A673 (cell line): ENCODE measurements around the gene EXOC4. TPM values are rescaled to one million over a fixed set of nuclear protein-coding genes. Genes with fewer than 3 reads are reported as not detected.

Experiments
- BruUV-seq: library from RNA; stranded (reverse); fragments of 400-500 nt; replicated peaks from 2 replicates; lab custom pipeline; 2021; lab: Mats Ljungman, UMichigan
- CTCF ChIA-PET: fragments of 300-600 bp; sonication (Branson Sonifier 250); formaldehyde crosslinking; loops from one replicate; lab custom pipeline; 2022; ENCODE audit warnings: antibody characterized with exemption; lab: Charles Lee
- POLR2A ChIA-PET: fragments of 300-600 bp; sonication (Branson Sonifier 250); formaldehyde crosslinking; loops from one replicate; lab custom pipeline; 2022; ENCODE audit warnings: antibody characterized with exemption; ENCODE audit not compliant: low non-redundant PET; lab: Charles Lee
- DNase-seq: peaks from one replicate; pipeline ENCODE4 v3.0.0-alpha.2; 2015; ENCODE audit warnings: low spot score
- H3K27ac ChIP-seq: fragments of 200-600 bp; sonication (generic); 2 replicates; pipeline ENCODE4 v1.5.1; 2016; ENCODE audit warnings: mixed run types, low read depth, mild to moderate bottlenecking, mixed read lengths, antibody characterized with exemption, low read length; ENCODE audit not compliant: poor library complexity, severe bottlenecking
- H3K27me3 ChIP-seq: fragments of 200-600 bp; sonication (generic); replicated peaks from 2 replicates; pipeline ENCODE4 v1.6.1; 2017; ENCODE audit warnings: mixed run types, low read depth, mild to moderate bottlenecking, mixed read lengths, antibody characterized with exemption, low read length; ENCODE audit not compliant: insufficient read depth, poor library complexity
- H3K36me3 ChIP-seq: fragments of 200-600 bp; sonication (generic); 2 replicates; pipeline ENCODE4 v1.6.1; 2016; ENCODE audit warnings: mixed run types, mild to moderate bottlenecking, mixed read lengths, antibody characterized with exemption, low read length; ENCODE audit not compliant: insufficient read depth, poor library complexity, severe bottlenecking
- H3K4me1 ChIP-seq: fragments of 200-600 bp; sonication (generic); 2 replicates; pipeline ENCODE4 v1.6.1; 2017; ENCODE audit warnings: mixed run types, mild to moderate bottlenecking, mixed read lengths, antibody characterized with exemption, low read length; ENCODE audit not compliant: insufficient read depth, poor library complexity, severe bottlenecking
- H3K4me3 ChIP-seq: fragments of 200-600 bp; sonication (generic); 2 replicates; pipeline ENCODE4 v1.5.1; 2016; ENCODE audit warnings: low read depth, mixed run types, mild to moderate bottlenecking, mixed read lengths, low read length; ENCODE audit not compliant: poor library complexity, severe bottlenecking
- H3K9me3 ChIP-seq: fragments of 200-600 bp; sonication (generic); 2 replicates; pipeline ENCODE4 v1.6.1; 2016; ENCODE audit warnings: mixed run types, low read depth, mild to moderate bottlenecking, mixed read lengths, antibody characterized with exemption, low read length; ENCODE audit not compliant: poor library complexity, severe bottlenecking
- EZH2 ChIP-seq: fragments of 200-600 bp; sonication (generic); IDR thresholded peaks from 2 replicates; pipeline ENCODE4 v1.6.1; 2017; ENCODE audit warnings: borderline replicate concordance, low read depth, mild to moderate bottlenecking, mixed read lengths, antibody characterized with exemption, low read length; ENCODE audit not compliant: poor library complexity, severe bottlenecking
- intact Hi-C: fragments of 100-400 bp; cut with micrococcal nuclease; formaldehyde crosslinking; loops from one replicate; pipeline ENCODE4 v1.10.0; 2022; ENCODE audit not compliant: unreplicated experiment
- total RNA-seq: library from RNA; stranded (reverse); gene quantifications from 2 replicates; pipeline ENCODE4 v1.2.3, GENCODE V29; 2021
- TF ChIP-seq, protein P1 (sequence below): fragments of 300-800, 200-600 bp; sonication (generic); conservative IDR thresholded peaks from 2 replicates; pipeline ENCODE4 v1.5.1; 2017; ENCODE audit warnings: low read depth, mild to moderate bottlenecking, antibody characterized with exemption, low read length, moderate library complexity, mixed read lengths

Gene EXOC4
- total RNA-seq, 1 experiment from 2014 or later, result 66.1 TPM

DNA sequence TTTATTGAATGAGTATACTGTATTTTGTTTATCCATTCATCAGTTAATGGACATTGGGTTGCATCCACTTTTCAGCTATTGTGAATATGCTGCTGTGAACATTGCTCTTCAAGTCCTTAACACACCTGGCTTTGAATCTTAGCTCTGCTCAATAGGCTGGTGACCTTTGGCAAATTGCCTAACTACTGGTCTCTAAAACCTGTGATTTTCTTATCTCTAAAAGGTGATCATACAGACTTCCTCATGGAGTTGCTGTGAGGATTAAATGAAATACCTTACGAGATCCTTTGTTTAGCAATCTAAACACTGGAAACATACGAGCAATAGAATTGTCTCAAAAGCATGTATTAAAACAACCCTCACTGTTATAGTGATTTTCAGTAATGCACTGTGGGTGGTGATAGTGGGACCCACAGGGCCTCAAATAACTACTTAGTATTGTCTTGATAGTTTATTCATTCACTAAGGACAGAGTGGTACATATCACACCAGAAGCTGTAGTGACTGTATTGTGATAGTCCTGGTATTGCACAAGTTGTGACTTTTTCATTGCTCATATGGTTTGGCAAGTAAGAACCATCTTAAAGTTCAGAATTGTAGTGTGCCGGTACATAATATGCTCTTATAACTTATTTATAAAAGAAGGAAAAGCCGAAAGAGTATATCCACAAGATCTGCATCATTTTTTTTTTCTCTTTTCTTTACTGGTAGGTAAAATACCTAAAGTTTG lies 257.6 kb downstream of the EXOC4 start:
- peaks cover 11% of the 10 kb centered on the region for H3K27me3 ChIP-seq
- intact Hi-C loops, result no loop called here
- ChIA-PET POLR2A (no interaction called here), CTCF (no interaction called here)
- no peak overlapping the region for H3K4me3 ChIP-seq
- H3K9me3 ChIP-seq, result no peaks in the 10 kb centered on the region
- BruUV-seq, result no TSS peak
- TF ChIP-seq EZH2, result no peak
- TF ChIP-seq, protein P1, sequence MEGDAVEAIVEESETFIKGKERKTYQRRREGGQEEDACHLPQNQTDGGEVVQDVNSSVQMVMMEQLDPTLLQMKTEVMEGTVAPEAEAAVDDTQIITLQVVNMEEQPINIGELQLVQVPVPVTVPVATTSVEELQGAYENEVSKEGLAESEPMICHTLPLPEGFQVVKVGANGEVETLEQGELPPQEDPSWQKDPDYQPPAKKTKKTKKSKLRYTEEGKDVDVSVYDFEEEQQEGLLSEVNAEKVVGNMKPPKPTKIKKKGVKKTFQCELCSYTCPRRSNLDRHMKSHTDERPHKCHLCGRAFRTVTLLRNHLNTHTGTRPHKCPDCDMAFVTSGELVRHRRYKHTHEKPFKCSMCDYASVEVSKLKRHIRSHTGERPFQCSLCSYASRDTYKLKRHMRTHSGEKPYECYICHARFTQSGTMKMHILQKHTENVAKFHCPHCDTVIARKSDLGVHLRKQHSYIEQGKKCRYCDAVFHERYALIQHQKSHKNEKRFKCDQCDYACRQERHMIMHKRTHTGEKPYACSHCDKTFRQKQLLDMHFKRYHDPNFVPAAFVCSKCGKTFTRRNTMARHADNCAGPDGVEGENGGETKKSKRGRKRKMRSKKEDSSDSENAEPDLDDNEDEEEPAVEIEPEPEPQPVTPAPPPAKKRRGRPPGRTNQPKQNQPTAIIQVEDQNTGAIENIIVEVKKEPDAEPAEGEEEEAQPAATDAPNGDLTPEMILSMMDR, result no peak
- DNase-seq, result no peak
- no peaks in the 10 kb centered on the region for H3K36me3 ChIP-seq
- no peak overlapping the region for H3K27ac ChIP-seq
- no peaks in the 10 kb centered on the region for H3K4me1 ChIP-seq

DNA sequence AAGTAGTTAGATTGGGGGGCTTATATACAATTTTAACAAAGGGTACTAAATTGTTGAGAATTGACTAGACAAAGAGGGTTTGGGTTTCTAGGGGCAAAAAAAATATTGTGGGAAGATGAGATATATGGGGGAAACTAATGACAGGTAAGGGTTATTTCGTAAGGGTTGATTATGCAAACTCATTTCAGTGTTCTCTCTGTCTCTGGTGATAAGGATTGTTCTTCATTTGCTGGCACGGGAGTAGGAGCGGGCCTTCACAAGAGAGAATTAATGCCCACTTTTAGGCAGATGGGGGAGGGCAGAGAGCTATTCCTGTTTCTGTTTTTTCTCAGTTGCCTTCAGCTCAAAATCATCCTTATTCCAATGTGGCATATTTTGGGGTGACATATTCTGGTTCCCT lies 258.4 kb downstream of the EXOC4 start:
- BruUV-seq, result no TSS peak
- Histone ChIP-seq H3K4me1 (no peaks in the 10 kb centered on the region), H3K9me3 (no peaks in the 10 kb centered on the region), H3K4me3 (no peak overlapping the region), H3K27ac (no peak overlapping the region), H3K36me3 (no peaks in the 10 kb centered on the region), H3K27me3 (peaks cover 4% of the 10 kb centered on the region)
- ChIA-PET CTCF (no interaction called here), POLR2A (no interaction called here)
- DNase-seq, result no peak
- intact Hi-C loops, result no loop called here
- no peak for TF ChIP-seq EZH2
- TF ChIP-seq, protein P1, result no peak

DNA sequence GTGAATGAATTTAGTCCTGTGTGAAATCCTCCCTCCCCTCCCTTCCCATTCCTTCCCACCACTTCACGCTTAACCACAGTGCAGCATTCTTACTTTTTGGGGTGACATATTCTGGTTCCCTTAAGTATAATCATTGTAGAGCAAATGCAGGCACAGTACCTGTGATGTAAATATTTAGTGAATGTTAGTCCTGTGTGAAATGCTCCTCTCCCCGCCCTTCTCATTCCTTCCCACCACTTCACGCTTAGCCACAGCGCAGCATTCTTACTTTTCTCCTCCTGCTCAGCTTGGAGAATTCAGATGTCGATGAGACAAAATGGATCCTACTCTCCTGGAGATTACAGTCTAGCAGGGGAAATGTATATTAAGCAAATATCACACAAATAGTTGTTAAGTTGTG lies 258.8 kb downstream of the EXOC4 start:
- H3K36me3 ChIP-seq, result no peaks in the 10 kb centered on the region
- no TSS peak for BruUV-seq
- DNase-seq, result no peak
- intact Hi-C loops, result no loop called here
- CTCF ChIA-PET, result no interaction called here
- H3K9me3 ChIP-seq, result no peaks in the 10 kb centered on the region
- no peak overlapping the region for H3K4me3 ChIP-seq
- POLR2A ChIA-PET, result no interaction called here
- no peak for TF ChIP-seq EZH2
- TF ChIP-seq, protein P1, result no peak
- H3K27ac ChIP-seq, result no peak overlapping the region
- H3K27me3 ChIP-seq, result no peaks in the 10 kb centered on the region
- H3K4me1 ChIP-seq, result no peaks in the 10 kb centered on the region
